Naive B cell (primary cell): Measurements from ENCODE around the gene RNF167. TPM values are rescaled to one million over a fixed set of nuclear protein-coding genes. Genes with fewer than 3 reads are reported as not detected.
"Not testable (repeated sequence)": the region's sequence is repeated elsewhere in the genome, so short reads cannot be mapped to it uniquely, and the experiment has no call there.

Source experiments
- ATAC-seq, 2 donors: fragments of 150-1000 bp; cut with Tn5 transposase; 2 replicates each; pipeline ENCODE4 v1.10.0; 2021; ENCODE audit warnings: low read depth in 2 of 2, mild to moderate bottlenecking in 2 of 2, moderate library complexity in 2 of 2
- DNase-seq: peaks from one replicate; pipeline ENCODE4 v3.0.0; 2022
- H3K27ac Mint-ChIP-seq, 6 donors: one replicate each; pipeline ENCODE4 v1.8.0; 2020 to 2022; ENCODE audit warnings: mild to moderate bottlenecking in 6 of 6, mixed read lengths in 6 of 6, moderate library complexity in 5 of 6, inconsistent platforms in 2 of 6
- H3K27me3 Mint-ChIP-seq, 3 donors: one replicate each; pipeline ENCODE4 v1.8.0; 2021 to 2022; ENCODE audit warnings: mixed read lengths in 3 of 3, mild to moderate bottlenecking in 1 of 3
- H3K36me3 Mint-ChIP-seq, 2 donors: one replicate each; pipeline ENCODE4 v1.8.0; 2020 to 2022; ENCODE audit warnings: mixed read lengths in 2 of 2, inconsistent platforms in 1 of 2, mild to moderate bottlenecking in 1 of 2
- H3K4me1 Mint-ChIP-seq, 3 donors: one replicate each; pipeline ENCODE4 v1.8.0; 2020 to 2022; ENCODE audit warnings: mixed read lengths in 3 of 3, inconsistent platforms in 1 of 3, mild to moderate bottlenecking in 1 of 3, moderate library complexity in 1 of 3
- H3K4me3 Mint-ChIP-seq, 8 donors: one replicate each; pipeline ENCODE4 v1.8.0; 2020 to 2022; ENCODE audit warnings: mild to moderate bottlenecking in 8 of 8, mixed read lengths in 8 of 8, moderate library complexity in 8 of 8, inconsistent platforms in 2 of 8
- H3K9me3 Mint-ChIP-seq, 7 donors: one replicate each; pipeline ENCODE4 v1.8.0; 2020 to 2022; ENCODE audit warnings: mixed read lengths in 7 of 7, mild to moderate bottlenecking in 5 of 7, inconsistent platforms in 2 of 7, moderate library complexity in 1 of 7
- polyA plus RNA-seq, 6 donors: library from polyadenylated mRNA; unstranded; fragments of 300-500 nt; fragmentation: Illumina TruSeq; gene quantifications; one replicate each; pipeline ENCODE4 v1.2.3, GENCODE V29; 2021; ENCODE audit warnings: low read depth in 6 of 6

RNF167 gene
- polyA plus RNA-seq, 6 donors from 2014 or later = 19.9 to 25.8 (median 22.7) TPM

DNA sequence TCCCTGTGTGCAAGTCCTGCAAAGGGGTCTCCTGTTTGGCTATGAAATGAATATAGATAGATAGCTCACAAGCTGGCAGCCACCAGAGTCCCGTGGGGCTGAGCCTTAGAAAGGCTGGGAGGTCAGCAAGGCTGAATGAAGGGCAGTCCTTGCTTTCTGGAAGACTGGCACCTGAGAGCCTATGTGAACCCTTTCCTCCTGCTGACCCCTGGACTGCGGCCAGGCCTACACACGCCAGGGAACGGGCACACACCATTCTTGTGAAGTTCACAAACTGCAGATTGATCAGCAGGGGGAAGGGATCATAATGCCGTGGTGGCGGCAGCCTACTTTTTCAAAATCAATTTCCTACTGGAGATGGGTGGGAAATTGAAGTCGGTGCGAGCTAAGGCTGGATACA lies 41.7 kb upstream of the RNF167 start:
- peak overlapping the region; percentile 56 to 93 (median 74) for H3K27ac Mint-ChIP-seq
- H3K9me3 Mint-ChIP-seq = peaks cover 0 to 2% (median 0%) of the 10 kb centered on the region in 7 donors

GRCh38 chr17:4898927-4899326 lies 41.1 kb upstream of the RNF167 start:
- Mint-ChIP-seq H3K36me3 (peaks cover 0 to 21% of the 10 kb centered on the region in 2 donors), H3K4me3 (peak overlapping the region; percentile 77 to 95 (median 87)), H3K4me1 (peaks cover 30 to 46% (median 38%) of the 10 kb centered on the region in 3 donors), H3K9me3 (no peaks in the 10 kb centered on the region), H3K27me3 (peaks cover 0 to 18% (median 15%) of the 10 kb centered on the region in 3 donors), H3K27ac (peak overlapping the region in 4 of 6 donors; percentile 60 to 98 (median 95))
- ATAC-seq (no peak), DNase-seq (no peak)

More for the DNA sequence above, 41.7 kb upstream of the RNF167 start:
- Mint-ChIP-seq H3K27me3 (peaks cover 0 to 18% (median 10%) of the 10 kb centered on the region in 3 donors), H3K4me1 (peaks cover 25 to 41% (median 35%) of the 10 kb centered on the region in 3 donors), H3K4me3 (peak overlapping the region; percentile 77 to 92 (median 80)), H3K36me3 (peaks cover 0 to 21% of the 10 kb centered on the region in 2 donors)
- ATAC-seq = no peak
- no peak for DNase-seq

GRCh38 chr17:4899341-4900230 lies 40.5 kb upstream of the RNF167 start, which contains the start of gene C17orf107:
C17orf107 (plus strand) TSS chr17:4899536; CDS start chr17:4899763, 227 bp downstream.
- H3K27me3 Mint-ChIP-seq = peaks cover 0 to 18% (median 15%) of the 10 kb centered on the region in 3 donors
- no peaks in the 10 kb centered on the region for H3K9me3 Mint-ChIP-seq
- peak within 1 kb of the TSS; percentile 97 to 99 (median 98) for H3K27ac Mint-ChIP-seq
- DNase-seq (peak; percentile 97), ATAC-seq (peak; percentile 63 to 75)
- peak within 1 kb of the TSS; percentile 77 to 95 (median 94) for H3K4me3 Mint-ChIP-seq
- H3K36me3 Mint-ChIP-seq = peaks cover 0 to 21% of the 10 kb centered on the region in 2 donors
- peaks cover 30 to 46% (median 38%) of the 10 kb centered on the region in 3 donors for H3K4me1 Mint-ChIP-seq

DNA sequence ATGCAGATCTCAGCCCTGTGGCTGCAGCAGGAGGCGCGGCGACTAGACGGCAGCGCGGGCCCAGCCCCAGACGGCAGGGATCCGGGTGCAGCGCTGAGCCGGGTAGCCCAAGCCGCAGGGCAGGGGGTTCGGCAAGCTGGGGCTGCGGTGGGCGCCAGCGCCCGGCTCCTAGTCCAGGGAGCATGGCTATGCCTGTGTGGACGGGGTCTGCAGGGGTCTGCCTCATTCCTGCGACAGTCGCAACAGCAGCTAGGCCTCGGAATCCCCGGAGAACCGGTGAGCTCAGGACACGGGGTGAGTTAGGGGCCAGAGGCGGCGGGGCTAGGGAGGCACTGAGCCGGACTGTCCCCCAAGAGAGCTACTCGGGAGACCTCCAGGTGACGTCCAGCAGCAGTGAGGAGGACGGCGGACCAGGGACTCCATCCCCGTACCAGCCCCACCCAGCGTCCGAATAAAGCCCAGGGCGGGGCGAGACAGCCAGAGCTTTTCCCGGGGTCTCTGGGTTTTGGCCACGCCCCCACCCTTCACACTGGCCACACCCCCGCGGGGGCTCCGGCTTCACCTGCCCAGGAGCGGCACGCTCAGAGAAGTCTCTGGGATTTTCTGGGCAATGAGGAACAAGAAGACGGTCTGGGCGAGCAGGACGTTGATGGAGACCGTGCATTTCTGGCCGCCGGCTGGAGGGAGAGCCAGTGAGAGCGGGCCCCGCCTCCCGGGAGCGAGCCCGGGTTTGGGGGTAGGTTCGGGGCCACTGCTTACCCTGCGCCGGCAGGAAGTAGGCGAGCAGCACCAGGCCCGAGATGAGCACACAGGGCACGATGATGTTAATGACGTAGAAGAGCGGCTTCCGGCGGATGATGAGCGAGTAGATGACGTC lies 39.6 kb upstream of the RNF167 start:
- H3K27ac Mint-ChIP-seq = peak overlapping the region; percentile 93 to 99 (median 98)
- no peaks in the 10 kb centered on the region for H3K9me3 Mint-ChIP-seq
- H3K4me3 Mint-ChIP-seq = peak overlapping the region; percentile 77 to 95 (median 92)
- ATAC-seq (peak; percentile 52 to 60), DNase-seq (peak; percentile 73)
- peaks cover 0 to 18% of the 10 kb centered on the region in 2 donors for H3K36me3 Mint-ChIP-seq
- H3K4me1 Mint-ChIP-seq = peaks cover 30 to 46% (median 38%) of the 10 kb centered on the region in 3 donors
- peaks cover 0 to 20% (median 18%) of the 10 kb centered on the region in 3 donors for H3K27me3 Mint-ChIP-seq

DNA sequence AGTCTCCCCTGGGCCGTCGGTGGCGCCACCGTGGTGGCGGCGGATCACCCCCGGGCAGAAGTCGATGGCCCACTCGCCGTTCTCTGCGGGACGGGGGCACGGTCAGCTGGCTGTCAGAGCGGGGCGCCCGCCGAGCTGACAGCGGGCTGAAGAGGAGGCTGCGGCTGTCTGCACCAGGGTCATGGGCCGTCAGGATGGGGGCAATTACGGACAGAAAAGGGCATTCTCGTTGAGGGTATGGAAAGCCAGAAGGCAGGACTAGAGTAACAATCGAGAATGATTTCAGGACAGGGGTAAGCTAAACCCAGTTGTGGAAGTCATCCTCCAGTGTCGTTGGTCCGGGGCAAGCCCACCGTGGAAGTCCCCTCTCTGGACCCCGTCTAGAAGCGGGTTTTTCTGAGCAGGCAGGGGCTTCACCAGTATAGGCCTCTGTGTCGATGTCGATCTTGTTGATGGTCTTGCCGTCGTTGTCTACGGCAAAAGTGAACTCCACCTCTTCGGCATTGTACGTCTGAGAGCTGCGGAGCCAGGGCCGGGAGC lies 38.9 kb upstream of the RNF167 start:
- no peaks in the 10 kb centered on the region for H3K9me3 Mint-ChIP-seq
- H3K4me3 Mint-ChIP-seq = peak overlapping the region; percentile 77 to 95 (median 88)
- peak in 1 of 2 donors; percentile 1 for ATAC-seq
- peaks cover 0 to 11% of the 10 kb centered on the region in 2 donors for H3K36me3 Mint-ChIP-seq
- peaks cover 7 to 24% (median 23%) of the 10 kb centered on the region in 3 donors for H3K27me3 Mint-ChIP-seq
- H3K27ac Mint-ChIP-seq = peak overlapping the region; percentile 87 to 98 (median 94)
- H3K4me1 Mint-ChIP-seq = peaks cover 33 to 46% (median 38%) of the 10 kb centered on the region in 3 donors
- DNase-seq = no peak

DNA sequence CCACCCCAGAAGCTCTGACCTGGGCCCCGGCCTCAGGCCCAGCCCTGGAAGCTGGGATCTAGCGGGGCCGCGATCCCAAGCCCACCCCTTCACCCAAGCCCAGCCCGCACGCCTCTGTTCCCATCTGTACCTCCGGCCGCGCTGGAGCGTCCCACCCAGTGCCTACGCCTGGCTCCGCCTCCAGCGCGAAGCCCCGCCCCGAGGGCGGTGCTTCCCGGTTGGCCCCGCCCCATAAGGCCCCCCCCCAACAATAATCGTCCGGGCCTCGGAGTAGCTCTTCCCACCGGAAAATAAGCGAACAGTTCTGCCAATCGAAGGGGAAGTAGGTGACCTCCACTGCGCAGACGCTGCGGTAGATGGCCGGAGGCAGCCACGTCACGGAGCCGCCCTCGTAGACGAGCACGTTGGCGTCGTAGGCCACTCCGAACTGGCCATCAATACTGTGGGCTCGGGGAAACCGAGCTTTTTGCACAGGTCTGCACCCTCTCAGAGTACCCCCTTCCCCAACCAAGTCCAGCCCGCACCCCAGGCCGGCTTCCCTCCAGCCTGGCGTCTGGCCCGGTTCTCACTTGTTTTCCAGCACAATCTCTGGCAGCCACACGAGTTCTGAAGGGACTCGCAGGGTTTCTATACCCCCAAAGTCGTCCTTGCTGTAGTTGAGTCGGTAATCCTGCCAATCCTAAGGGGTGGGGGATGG lies 38.3 kb upstream of the RNF167 start:
- H3K36me3 Mint-ChIP-seq = peaks cover 0 to 8% of the 10 kb centered on the region in 2 donors
- H3K9me3 Mint-ChIP-seq = no peaks in the 10 kb centered on the region
- DNase-seq = peak; percentile 24
- H3K4me1 Mint-ChIP-seq = peaks cover 33 to 46% (median 38%) of the 10 kb centered on the region in 3 donors
- H3K4me3 Mint-ChIP-seq = peak overlapping the region in 7 of 8 donors; percentile 78 to 95 (median 89)
- ATAC-seq = peak in 1 of 2 donors; percentile 34
- peaks cover 7 to 25% (median 23%) of the 10 kb centered on the region in 3 donors for H3K27me3 Mint-ChIP-seq
- peak overlapping the region; percentile 75 to 98 (median 90) for H3K27ac Mint-ChIP-seq

DNA sequence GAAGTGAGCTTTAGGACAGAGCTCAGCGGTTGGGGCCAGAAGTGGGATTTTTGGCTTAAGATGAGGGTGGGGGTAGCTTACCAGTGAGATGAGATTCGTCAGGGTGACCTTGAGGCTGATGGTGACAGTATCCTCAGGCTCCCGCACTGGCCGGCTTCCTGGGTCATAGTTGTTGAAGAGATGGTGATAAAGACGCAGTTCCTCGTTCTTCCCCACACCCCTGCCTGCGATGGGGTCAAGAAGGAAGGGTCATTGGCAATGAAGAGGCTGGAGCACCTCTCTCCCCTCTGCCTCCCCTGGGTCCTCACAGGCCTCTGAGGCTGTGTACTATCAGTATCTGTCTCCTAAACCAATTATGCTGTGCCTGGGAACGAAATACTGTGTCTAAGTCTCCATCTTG lies 37.5 kb upstream of the RNF167 start:
- H3K27ac Mint-ChIP-seq = peak overlapping the region; percentile 57 to 98 (median 84)
- H3K9me3 Mint-ChIP-seq = no peaks in the 10 kb centered on the region
- peaks cover 7 to 25% (median 23%) of the 10 kb centered on the region in 3 donors for H3K27me3 Mint-ChIP-seq
- peaks cover 33 to 46% (median 38%) of the 10 kb centered on the region in 3 donors for H3K4me1 Mint-ChIP-seq
- ATAC-seq (no peak), DNase-seq (no peak)
- peaks cover 0 to under 1% of the 10 kb centered on the region in 2 donors for H3K36me3 Mint-ChIP-seq
- peak overlapping the region in 6 of 8 donors; percentile 7 to 88 (median 68) for H3K4me3 Mint-ChIP-seq

DNA sequence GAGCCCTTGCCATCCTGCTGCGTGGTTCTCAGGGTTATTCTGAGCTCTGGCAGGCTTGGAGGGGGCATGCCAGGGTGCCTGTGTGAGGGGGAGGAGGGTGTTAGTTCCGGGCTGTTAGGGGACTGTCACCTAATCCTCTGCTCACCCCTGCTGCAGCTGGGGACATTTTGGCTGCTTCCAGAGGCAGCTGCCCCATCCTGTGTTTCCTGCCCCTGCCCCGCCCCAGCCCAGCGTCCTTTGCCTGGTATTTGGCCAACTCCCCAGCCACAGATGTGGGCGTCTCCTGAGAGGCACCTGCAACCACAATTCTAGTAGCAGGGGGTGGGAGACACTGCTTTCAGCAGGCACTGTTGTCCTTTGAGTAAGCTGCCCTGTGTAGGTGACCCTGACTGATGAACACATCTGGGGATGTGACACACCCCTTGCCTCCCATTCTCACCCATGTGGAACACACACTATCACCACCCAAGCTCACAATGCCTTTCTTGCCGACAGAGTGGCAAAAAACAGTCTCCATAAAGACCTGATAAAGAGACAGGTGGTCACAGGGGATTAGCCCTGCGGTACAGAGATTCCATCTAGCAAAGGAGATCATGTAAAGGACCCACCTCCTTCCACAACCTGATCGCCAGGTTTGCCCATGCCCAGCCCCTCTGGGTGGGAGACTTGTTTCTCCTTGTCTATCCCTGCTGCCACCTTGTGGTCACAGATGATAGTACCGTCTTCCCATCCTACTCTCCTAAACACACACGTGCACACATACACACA lies 36.8 kb upstream of the RNF167 start, which contains the start of gene CHRNE:
Gene CHRNE (minus strand): TSS at position 48 of the 768 bp plus-strand sequence. CDS start 35 bp downstream, at position 13.
- DNase-seq = peak; percentile 73
- H3K27me3 Mint-ChIP-seq = peaks cover 7 to 23% (median 22%) of the 10 kb centered on the region in 3 donors

GRCh38 chr17:4906642-4907041 lies 33.4 kb upstream of the RNF167 start:
- H3K27ac Mint-ChIP-seq, DNase-seq, H3K36me3 Mint-ChIP-seq, H3K9me3 Mint-ChIP-seq, H3K4me3 Mint-ChIP-seq, ATAC-seq: not testable (repeated sequence)
- H3K4me1 Mint-ChIP-seq = peaks cover 15 to 22% (median 20%) of the 10 kb centered on the region in 3 donors
- H3K27me3 Mint-ChIP-seq = peaks cover 15 to 19% (median 16%) of the 10 kb centered on the region in 3 donors

More for the DNA sequence above, 36.8 kb upstream of the RNF167 start, which contains the start of gene CHRNE:
- Mint-ChIP-seq H3K27ac (peak within 1 kb of the TSS; percentile 68 to 98 (median 88)), H3K4me1 (peaks cover 33 to 40% (median 37%) of the 10 kb centered on the region in 3 donors), H3K4me3 (peak within 1 kb of the TSS; percentile 55 to 88 (median 72)), H3K36me3 (no peaks in the 10 kb centered on the region), H3K9me3 (no peaks in the 10 kb centered on the region)
- peak in 1 of 2 donors; percentile 17 for ATAC-seq

DNA sequence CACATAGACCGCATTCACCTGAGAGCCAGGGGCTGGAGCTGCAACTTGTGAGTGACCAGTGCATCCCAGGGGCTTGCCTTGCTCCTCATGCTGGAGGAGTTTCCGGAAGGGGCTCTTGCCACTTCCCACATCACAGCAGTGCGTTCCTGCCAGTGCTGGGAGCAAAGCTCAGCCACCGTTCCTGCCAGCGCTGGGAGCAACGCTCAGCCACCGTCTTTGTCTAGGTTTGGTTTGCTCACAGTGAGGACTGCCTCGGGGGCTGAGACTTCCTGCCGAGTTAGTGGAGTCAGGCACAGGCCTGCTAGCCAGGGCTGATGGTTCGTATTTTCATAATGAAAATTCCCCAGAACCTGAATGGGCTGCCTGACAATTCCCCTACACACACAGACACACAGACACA lies 31.8 kb upstream of the RNF167 start:
- Mint-ChIP-seq H3K27ac (no peak overlapping the region), H3K9me3 (peaks cover 0 to 2% (median 0%) of the 10 kb centered on the region in 7 donors), H3K27me3 (peaks cover 14 to 16% (median 15%) of the 10 kb centered on the region in 3 donors), H3K36me3 (no peaks in the 10 kb centered on the region), H3K4me3 (no peak overlapping the region), H3K4me1 (peaks cover 6 to 8% (median 6%) of the 10 kb centered on the region in 3 donors)
- ATAC-seq (no peak), DNase-seq (no peak)
